Neural crest cell (in vitro differentiated cells): ENCODE data around the gene ADAM23. TPM values are rescaled to one million over a fixed set of nuclear protein-coding genes. Genes with fewer than 3 reads are reported as not detected.

Experiments used
- DNase-seq: peaks from one replicate; pipeline ENCODE4 v3.0.0; 2021; ENCODE audit warnings: low read depth, mixed read lengths, low spot score
- H3K27ac Mint-ChIP-seq: one replicate; pipeline ENCODE4 v1.8.0; 2021; ENCODE audit warnings: mild to moderate bottlenecking, mixed read lengths; ENCODE audit not compliant: unreplicated experiment
- H3K27me3 Mint-ChIP-seq: 2 replicates; pipeline ENCODE4 v1.8.0; 2021; ENCODE audit warnings: low read depth, mild to moderate bottlenecking, mixed read lengths
- H3K36me3 Mint-ChIP-seq: 2 replicates; pipeline ENCODE4 v1.8.0; 2021; ENCODE audit warnings: low read depth, mild to moderate bottlenecking, mixed read lengths
- H3K4me1 Mint-ChIP-seq: 2 replicates; pipeline ENCODE4 v1.8.0; 2021; ENCODE audit warnings: mixed read lengths
- H3K4me3 Mint-ChIP-seq: one replicate; pipeline ENCODE4 v1.8.0; 2021; ENCODE audit warnings: mild to moderate bottlenecking, mixed read lengths
- H3K9me3 Mint-ChIP-seq: 2 replicates; pipeline ENCODE4 v1.8.0; 2021; ENCODE audit warnings: mixed read lengths
- total RNA-seq: library from RNA; stranded (reverse); gene quantifications from 2 replicates; pipeline ENCODE4 v1.2.1, GENCODE V29; 2021
- TF ChIP-seq, protein P1 (sequence below): fragments of 200-600 bp; sonication (generic); conservative IDR thresholded peaks from 2 replicates; pipeline ENCODE4 v1.5.0; 2021; ENCODE audit warnings: antibody characterized with exemption, mild to moderate bottlenecking

ADAM23 gene
- total RNA-seq, 1 donor from 2014 or later = 31.2 TPM

DNA sequence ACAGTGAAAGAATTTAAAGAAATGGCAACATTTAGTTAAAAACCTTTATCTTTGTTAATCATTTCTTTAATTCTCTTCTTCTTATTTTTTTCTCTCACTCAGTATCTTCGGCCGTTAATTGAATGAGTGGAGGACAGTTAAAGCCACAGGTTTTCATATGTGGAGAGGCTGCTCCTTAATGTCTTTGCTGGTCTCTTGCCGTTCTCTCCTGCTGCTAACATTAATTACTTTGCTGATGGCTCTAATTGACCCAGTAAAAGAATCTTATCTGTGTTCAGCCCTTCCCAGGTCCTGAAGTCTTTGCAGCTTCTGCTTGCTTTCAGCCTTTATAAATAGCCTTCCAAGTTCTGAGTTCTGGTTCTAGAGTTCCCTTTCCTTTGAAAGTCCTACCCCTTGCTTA, 77.1 kb downstream of the ADAM23 start:
- Mint-ChIP-seq H3K4me1 (peaks cover 17% of the 10 kb centered on the region), H3K27ac (no peak overlapping the region), H3K4me3 (no peak overlapping the region), H3K27me3 (no peaks in the 10 kb centered on the region), H3K36me3 (no peaks in the 10 kb centered on the region), H3K9me3 (no peaks in the 10 kb centered on the region)
- DNase-seq = no peak
- TF ChIP-seq, protein P1, sequence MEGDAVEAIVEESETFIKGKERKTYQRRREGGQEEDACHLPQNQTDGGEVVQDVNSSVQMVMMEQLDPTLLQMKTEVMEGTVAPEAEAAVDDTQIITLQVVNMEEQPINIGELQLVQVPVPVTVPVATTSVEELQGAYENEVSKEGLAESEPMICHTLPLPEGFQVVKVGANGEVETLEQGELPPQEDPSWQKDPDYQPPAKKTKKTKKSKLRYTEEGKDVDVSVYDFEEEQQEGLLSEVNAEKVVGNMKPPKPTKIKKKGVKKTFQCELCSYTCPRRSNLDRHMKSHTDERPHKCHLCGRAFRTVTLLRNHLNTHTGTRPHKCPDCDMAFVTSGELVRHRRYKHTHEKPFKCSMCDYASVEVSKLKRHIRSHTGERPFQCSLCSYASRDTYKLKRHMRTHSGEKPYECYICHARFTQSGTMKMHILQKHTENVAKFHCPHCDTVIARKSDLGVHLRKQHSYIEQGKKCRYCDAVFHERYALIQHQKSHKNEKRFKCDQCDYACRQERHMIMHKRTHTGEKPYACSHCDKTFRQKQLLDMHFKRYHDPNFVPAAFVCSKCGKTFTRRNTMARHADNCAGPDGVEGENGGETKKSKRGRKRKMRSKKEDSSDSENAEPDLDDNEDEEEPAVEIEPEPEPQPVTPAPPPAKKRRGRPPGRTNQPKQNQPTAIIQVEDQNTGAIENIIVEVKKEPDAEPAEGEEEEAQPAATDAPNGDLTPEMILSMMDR = no peak

DNA sequence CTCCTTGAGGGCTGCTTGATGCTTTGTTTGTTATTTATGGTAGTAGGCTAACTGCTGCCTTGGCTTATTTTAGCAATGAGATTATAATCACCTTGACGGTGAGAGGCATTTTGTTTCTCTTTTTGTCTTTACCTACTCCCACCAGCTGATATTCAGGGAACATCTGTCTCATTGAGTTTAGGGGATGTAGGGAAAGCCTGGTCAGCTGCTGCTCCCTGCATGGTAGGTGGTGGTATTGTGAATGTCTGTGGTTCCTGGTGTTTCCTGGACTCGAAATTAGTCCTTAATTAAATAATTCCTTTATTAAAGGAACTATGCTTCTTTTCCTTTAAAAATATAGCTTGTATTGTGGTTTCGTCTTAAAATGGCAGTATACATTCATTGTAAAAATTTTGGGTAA, 77.8 kb downstream of the ADAM23 start:
- Mint-ChIP-seq H3K4me1 (peaks cover 11% of the 10 kb centered on the region), H3K36me3 (no peaks in the 10 kb centered on the region), H3K27me3 (no peaks in the 10 kb centered on the region), H3K9me3 (no peaks in the 10 kb centered on the region), H3K27ac (no peak overlapping the region), H3K4me3 (no peak overlapping the region)
- DNase-seq = no peak
- TF ChIP-seq, protein P1 = no peak

- TF ChIP-seq, protein P1 = no peak
- Mint-ChIP-seq H3K9me3 (no peaks in the 10 kb centered on the region), H3K4me1 (peaks cover 7% of the 10 kb centered on the region), H3K27ac (no peak overlapping the region), H3K4me3 (no peak overlapping the region), H3K36me3 (no peaks in the 10 kb centered on the region), H3K27me3 (no peaks in the 10 kb centered on the region)
- no peak for DNase-seq
Observed at GRCh38 chr2:206521612-206522011, 78.3 kb downstream of the ADAM23 start.

GRCh38 chr2:206526416-206526815, 83.1 kb downstream of the ADAM23 start:
- Mint-ChIP-seq H3K27ac (no peak overlapping the region), H3K9me3 (no peaks in the 10 kb centered on the region), H3K27me3 (no peaks in the 10 kb centered on the region), H3K36me3 (no peaks in the 10 kb centered on the region), H3K4me3 (no peak overlapping the region), H3K4me1 (peaks cover 11% of the 10 kb centered on the region)
- no peak for DNase-seq
- TF ChIP-seq, protein P1 = no peak

DNA sequence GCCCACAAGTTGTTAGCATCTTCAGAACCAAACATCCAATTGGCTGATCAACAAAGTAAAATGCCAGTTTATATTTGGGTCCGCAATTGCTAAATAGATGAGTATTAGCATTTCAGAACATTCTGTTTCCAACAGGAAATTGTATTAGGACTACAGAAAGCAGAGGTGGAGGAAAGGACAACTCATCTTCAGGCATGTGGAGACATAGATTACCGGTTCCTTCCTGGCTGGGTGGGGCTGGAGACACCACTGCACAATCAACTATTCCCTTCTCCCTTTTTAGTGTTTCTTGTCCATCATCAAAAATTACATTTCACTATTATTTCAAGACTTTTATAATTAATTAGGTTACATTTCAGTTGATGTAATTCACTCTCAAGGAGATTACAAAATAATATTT, 83.8 kb downstream of the ADAM23 start:
- H3K9me3 Mint-ChIP-seq = no peaks in the 10 kb centered on the region
- H3K36me3 Mint-ChIP-seq = no peaks in the 10 kb centered on the region
- H3K4me1 Mint-ChIP-seq = peaks cover 11% of the 10 kb centered on the region
- no peak for DNase-seq
- H3K27ac Mint-ChIP-seq = no peak overlapping the region
- no peak overlapping the region for H3K4me3 Mint-ChIP-seq
- TF ChIP-seq, protein P1 = no peak
- H3K27me3 Mint-ChIP-seq = no peaks in the 10 kb centered on the region

GRCh38 chr2:206530727-206531126, 87.4 kb downstream of the ADAM23 start:
- no peak for DNase-seq
- no peaks in the 10 kb centered on the region for H3K27me3 Mint-ChIP-seq
- no peak overlapping the region for H3K4me3 Mint-ChIP-seq
- H3K9me3 Mint-ChIP-seq = no peaks in the 10 kb centered on the region
- H3K4me1 Mint-ChIP-seq = peaks cover 4% of the 10 kb centered on the region
- TF ChIP-seq, protein P1 = no peak
- no peak overlapping the region for H3K27ac Mint-ChIP-seq
- no peaks in the 10 kb centered on the region for H3K36me3 Mint-ChIP-seq
